Tibial nerve (tissue), 4 donors: ENCODE results near the gene SPRR2D. TPM values are rescaled to one million over a fixed set of nuclear protein-coding genes. Genes with fewer than 3 reads are reported as not detected.
"Not testable (repeated sequence)": the region's sequence is repeated elsewhere in the genome, so short reads cannot be mapped to it uniquely, and the experiment has no call there.

Source experiments
- DNase-seq, 2 donors: peaks; one replicate each; pipeline ENCODE4 v3.0.0-alpha.2; 2019; ENCODE audit warnings: low spot score in 2 of 2
- H3K27ac ChIP-seq, 4 donors: fragments of 200-600 bp; sonication (generic) in 3 of 4; one replicate each; pipeline ENCODE4 v1.5.1; 2017 to 2019; ENCODE audit warnings: mild to moderate bottlenecking in 1 of 4
- H3K27me3 ChIP-seq, 2 donors: fragments of 200-600 bp; sonication (generic) in 1 of 2; one replicate each; pipeline versions ENCODE4 v1.5.1 to v1.6.0; 2017 to 2019
- H3K36me3 ChIP-seq, 3 donors: fragments of 200-600 bp; sonication (generic); one replicate each; pipeline ENCODE4 v1.5.1; 2018 to 2019
- H3K4me1 ChIP-seq, 4 donors: fragments of 200-600 bp; sonication (generic) in 3 of 4; one replicate each; pipeline ENCODE4 v1.5.1; 2017 to 2019
- H3K4me3 ChIP-seq, 4 donors: fragments of 200-600 bp; sonication (generic) in 3 of 4; one replicate each; pipeline ENCODE4 v1.5.1; 2017 to 2019; ENCODE audit warnings: mild to moderate bottlenecking in 1 of 4, moderate library complexity in 1 of 4
- H3K9me3 ChIP-seq, 4 donors: fragments of 200-600 bp; sonication (generic) in 3 of 4; one replicate each; pipeline ENCODE4 v1.5.1; 2017 to 2019
- CTCF ChIP-seq, 5 experiments: fragments of 200-600 bp in 3 of 5; fragments of 450-650 bp in 2 of 5; sonication (generic) in 3 of 5; IDR thresholded peaks; one replicate each; pipeline ENCODE4 v1.5.1; 2016 to 2019; ENCODE audit warnings: antibody characterized with exemption in 5 of 5, mild to moderate bottlenecking in 3 of 5, moderate library complexity in 2 of 5
- EP300 ChIP-seq, 2 donors: sonication (generic); formaldehyde crosslinking; IDR thresholded peaks; one replicate each; pipeline ENCODE4 v1.6.1; 2017; ENCODE audit warnings: antibody characterized with exemption in 2 of 2, mild to moderate bottlenecking in 1 of 2
- POLR2A ChIP-seq, 2 donors: fragments of 450-650 bp; IDR thresholded peaks; one replicate each; pipeline ENCODE4 v1.6.1; 2017; ENCODE audit warnings: antibody characterized with exemption in 2 of 2, mild to moderate bottlenecking in 2 of 2, moderate library complexity in 2 of 2
- WGBS, 2 donors: methylation state at CpG; one replicate each; pipeline ENCODE4 v1.1.5; 2018; 5-methylcytosine and 5-hydroxymethylcytosine counted together
- total RNA-seq, 4 donors: library from RNA; depleted of rRNA; stranded (reverse); fragments of >200 nt; gene quantifications; one replicate each; pipeline ENCODE4 v1.1.0, GENCODE V29; 2016

The SPRR2D gene
- total RNA-seq, 4 donors from 2014 or later = not detected

- no peaks in the 10 kb centered on the region for H3K4me1 ChIP-seq
- WGBS, 2 donors = 57 to 74% methylated on average over 1 of the region's 1 CpG
- no peaks in the 10 kb centered on the region for H3K36me3 ChIP-seq
- H3K27ac ChIP-seq = no peak overlapping the region
- DNase-seq = no peak
- H3K27me3 ChIP-seq = no peaks in the 10 kb centered on the region
- TF ChIP-seq CTCF (IDR thresholded peaks at IDR 0.05) (no peak), EP300 (IDR thresholded peaks at IDR 0.05) (no peak), POLR2A (IDR thresholded peaks at IDR 0.05) (no peak)
- no peaks in the 10 kb centered on the region for H3K9me3 ChIP-seq
- no peak overlapping the region for H3K4me3 ChIP-seq
Measured at GRCh38 chr1:153028766-153029165, 12.2 kb downstream of the SPRR2D start.

GRCh38 chr1:153025797-153026196, 15.1 kb downstream of the SPRR2D start:
- H3K9me3 ChIP-seq = no peaks in the 10 kb centered on the region
- H3K36me3 ChIP-seq = no peaks in the 10 kb centered on the region
- no peaks in the 10 kb centered on the region for H3K4me1 ChIP-seq
- DNase-seq = no peak
- no peak overlapping the region for H3K4me3 ChIP-seq
- no peaks in the 10 kb centered on the region for H3K27me3 ChIP-seq
- 82 to 86% methylated on average over 1 of the region's 1 CpG for WGBS, 2 donors
- TF ChIP-seq POLR2A (IDR thresholded peaks at IDR 0.05) = no peak
- TF ChIP-seq EP300 (IDR thresholded peaks at IDR 0.05) = no peak
- H3K27ac ChIP-seq = no peak overlapping the region

GRCh38 chr1:153024413-153024812, 16.5 kb downstream of the SPRR2D start:
- Histone ChIP-seq H3K4me3 (no peak overlapping the region), H3K27ac (no peak overlapping the region), H3K36me3 (no peaks in the 10 kb centered on the region), H3K4me1 (no peaks in the 10 kb centered on the region), H3K9me3 (no peaks in the 10 kb centered on the region), H3K27me3 (no peaks in the 10 kb centered on the region)
- no peak for TF ChIP-seq POLR2A (IDR thresholded peaks at IDR 0.05)
- TF ChIP-seq EP300 (IDR thresholded peaks at IDR 0.05) = no peak
- no peak for TF ChIP-seq CTCF (IDR thresholded peaks at IDR 0.05)
- 74 to 88% methylated on average over 1 of the region's 1 CpG for WGBS, 2 donors
- no peak for DNase-seq

- Histone ChIP-seq H3K9me3 (no peaks in the 10 kb centered on the region), H3K4me1 (no peaks in the 10 kb centered on the region), H3K27me3 (no peaks in the 10 kb centered on the region), H3K36me3 (no peaks in the 10 kb centered on the region), H3K4me3 (no peak overlapping the region), H3K27ac (no peak overlapping the region)
- 85 to 87% methylated on average over 7 of the region's 7 CpGs for WGBS, 2 donors
- TF ChIP-seq EP300 (IDR thresholded peaks at IDR 0.05) = no peak
- TF ChIP-seq CTCF (IDR thresholded peaks at IDR 0.05) = no peak
- no peak for TF ChIP-seq POLR2A (IDR thresholded peaks at IDR 0.05)
- no peak for DNase-seq
Measured at GRCh38 chr1:153023109-153023508, 17.8 kb downstream of the SPRR2D start.

- not testable (repeated sequence) for H3K9me3 ChIP-seq, H3K36me3 ChIP-seq, DNase-seq, H3K27me3 ChIP-seq, H3K27ac ChIP-seq, H3K4me3 ChIP-seq, H3K4me1 ChIP-seq
- WGBS, 2 donors = 54 to 63% methylated on average over 9 of the region's 9 CpGs
Measured at GRCh38 chr1:153022340-153022739, 18.6 kb downstream of the SPRR2D start.

GRCh38 chr1:153021829-153022228, 19.1 kb downstream of the SPRR2D start:
- not testable (repeated sequence) for DNase-seq, H3K4me3 ChIP-seq, H3K9me3 ChIP-seq, H3K4me1 ChIP-seq, H3K27ac ChIP-seq, H3K36me3 ChIP-seq, H3K27me3 ChIP-seq
- WGBS, 2 donors = 46 to 54% methylated on average over 2 of the region's 2 CpGs

- H3K4me1 ChIP-seq, H3K27me3 ChIP-seq, DNase-seq, H3K36me3 ChIP-seq, H3K4me3 ChIP-seq, H3K27ac ChIP-seq, H3K9me3 ChIP-seq: not testable (repeated sequence)
- 76 to 82% methylated on average over 8 of the region's 8 CpGs for WGBS, 2 donors
Measured at GRCh38 chr1:153011235-153011758, 29.6 kb downstream of the SPRR2D start.
